CD8-positive, alpha-beta memory T cell (primary cell): ENCODE results near the gene CHD5. TPM values are rescaled to one million over a fixed set of nuclear protein-coding genes. Genes with fewer than 3 reads are reported as not detected.
A peak's percentile ranks its signal among the peaks of the same experiment; 100 is the strongest.

Source experiments
- CTCF ChIA-PET: fragments of 350-600 bp; sonication (Branson Sonifier 250); formaldehyde crosslinking; loops from one replicate; lab custom pipeline; 2021; ENCODE audit warnings: antibody characterized with exemption; lab: Charles Lee
- POLR2A ChIA-PET: fragments of 350-600 bp; sonication (Branson Sonifier 250); formaldehyde crosslinking; loops from one replicate; lab custom pipeline; 2021; ENCODE audit warnings: antibody characterized with exemption; lab: Charles Lee
- DNase-seq, 5 donors: peaks; one replicate each; pipeline versions ENCODE4 v3.0.0 to v3.0.0-alpha.2; 2020 to 2022; ENCODE audit warnings: mixed read lengths in 1 of 5
- H3K27ac ChIP-seq: one replicate; pipeline ENCODE4 v1.7.0; 2013; ENCODE audit warnings: low read depth, mild to moderate bottlenecking, low read length, moderate library complexity
- H3K27me3 ChIP-seq: 2 replicates; pipeline ENCODE4 v1.7.0; 2013; ENCODE audit warnings: low read length, mild to moderate bottlenecking; ENCODE audit not compliant: insufficient read depth, poor library complexity, severe bottlenecking
- H3K36me3 ChIP-seq: 2 replicates; pipeline ENCODE4 v1.7.0; 2013; ENCODE audit warnings: mild to moderate bottlenecking, low read length, moderate library complexity; ENCODE audit not compliant: insufficient read depth
- H3K4me1 ChIP-seq: 2 replicates; pipeline ENCODE4 v1.7.0; 2013; ENCODE audit warnings: mild to moderate bottlenecking, low read length, moderate library complexity; ENCODE audit not compliant: insufficient read depth
- H3K4me3 ChIP-seq: 2 replicates; pipeline ENCODE4 v1.7.0; 2013; ENCODE audit warnings: mild to moderate bottlenecking, low read length
- H3K9me3 ChIP-seq: 2 replicates; pipeline ENCODE4 v1.7.0; 2013; ENCODE audit warnings: mild to moderate bottlenecking, low read length
- H3K27ac Mint-ChIP-seq, 8 donors: one replicate each; pipeline ENCODE4 v1.8.0; 2020 to 2021; ENCODE audit warnings: mixed read lengths in 8 of 8, mild to moderate bottlenecking in 6 of 8, inconsistent platforms in 3 of 8, moderate library complexity in 3 of 8
- H3K27me3 Mint-ChIP-seq, 2 donors: one replicate each; pipeline ENCODE4 v1.8.0; 2020 to 2021; ENCODE audit warnings: mixed read lengths in 2 of 2, mild to moderate bottlenecking in 1 of 2, moderate library complexity in 1 of 2
- H3K36me3 Mint-ChIP-seq, 3 donors: one replicate each; pipeline ENCODE4 v1.8.0; 2020 to 2021; ENCODE audit warnings: mixed read lengths in 3 of 3, inconsistent platforms in 1 of 3, mild to moderate bottlenecking in 1 of 3
- H3K4me1 Mint-ChIP-seq, 3 donors: one replicate each; pipeline ENCODE4 v1.8.0; 2020 to 2021; ENCODE audit warnings: mixed read lengths in 3 of 3, inconsistent platforms in 1 of 3, mild to moderate bottlenecking in 1 of 3
- H3K4me3 Mint-ChIP-seq, 7 donors: one replicate each; pipeline ENCODE4 v1.8.0; 2020 to 2021; ENCODE audit warnings: mixed read lengths in 7 of 7, mild to moderate bottlenecking in 6 of 7, moderate library complexity in 4 of 7, inconsistent platforms in 2 of 7
- H3K9me3 Mint-ChIP-seq, 5 donors: one replicate each; pipeline ENCODE4 v1.8.0; 2020 to 2022; ENCODE audit warnings: mixed read lengths in 5 of 5, mild to moderate bottlenecking in 3 of 5, moderate library complexity in 2 of 5, inconsistent platforms in 1 of 5
- polyA plus RNA-seq: library from polyadenylated mRNA; unstranded; fragments of 300-500 nt; fragmentation: Illumina TruSeq; gene quantifications from one replicate; pipeline ENCODE4 v1.2.3, GENCODE V29; 2021
- total RNA-seq, 2 experiments: library from RNA; stranded (reverse); gene quantifications; one replicate each; pipeline ENCODE4 v1.2.3, GENCODE V29; 2021

Gene CHD5
- total and polyA plus RNA-seq, 3 experiments from 2014 or later, result 0.61 to 0.82 TPM; not detected in 1

DNA sequence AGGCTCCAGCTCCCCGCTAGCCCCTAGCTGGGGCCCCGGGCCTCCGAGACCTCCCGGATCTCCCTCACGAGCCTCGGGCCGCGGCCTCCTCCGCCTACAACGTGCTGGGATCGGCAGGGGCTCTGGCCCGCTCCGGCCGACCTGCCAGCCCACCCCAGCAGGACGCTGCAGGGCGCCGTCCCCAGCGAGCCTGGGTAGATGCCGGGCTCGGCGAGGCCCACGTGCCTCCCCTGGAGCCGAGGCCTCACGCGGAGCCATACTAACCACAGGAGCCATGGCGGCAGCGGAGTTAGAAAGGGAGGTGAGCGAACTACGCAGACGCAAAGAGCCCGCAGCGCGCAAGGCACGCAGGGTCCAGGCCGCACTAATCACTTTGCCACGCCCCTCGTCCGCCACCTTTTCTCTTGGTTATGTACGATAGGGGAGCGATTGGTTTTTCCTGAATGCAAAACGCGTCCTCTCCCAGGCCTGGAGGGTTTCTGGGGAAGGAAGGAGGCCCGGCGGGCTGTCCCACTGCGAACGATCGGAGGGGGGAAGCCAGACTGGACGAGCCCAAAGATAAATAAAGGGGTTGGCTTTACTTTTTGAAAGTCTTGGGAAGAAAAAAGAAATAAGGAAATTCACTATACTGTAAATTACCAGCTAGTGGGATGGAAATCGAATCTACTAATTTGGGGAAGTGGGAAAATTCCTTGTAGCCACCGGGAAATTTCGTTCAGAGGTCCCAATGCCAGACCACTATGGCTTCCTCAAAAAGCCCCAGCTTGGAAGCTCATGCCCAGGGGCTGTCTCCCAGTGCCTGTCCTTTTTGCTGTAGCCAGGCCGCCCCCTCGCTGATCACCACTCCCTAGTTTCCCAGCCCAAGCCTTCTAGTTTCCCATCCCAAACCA is 19.4 kb upstream of the CHD5 start, which contains the start of gene RPL22:
TSS of gene RPL22 (minus strand) at position 298 of the 890 bp plus-strand sequence. CDS start at position 276, 22 bp downstream.
- Histone ChIP-seq H3K36me3 (peaks cover 14% of the 10 kb centered on the region), H3K4me1 (peaks cover 35% of the 10 kb centered on the region), H3K27ac (peak within 1 kb of the TSS; percentile 78), H3K4me3 (peak within 1 kb of the TSS; percentile 57), H3K27me3 (no peaks in the 10 kb centered on the region), H3K9me3 (no peaks in the 10 kb centered on the region)
- ChIA-PET POLR2A (no interaction called here), CTCF (interaction anchor here (0.7 to 1.3 kb wide), 3 partner anchors 9 to 48 kb away, joined by 3 to 5 read pairs (median 3); no protein-coding TSS in a partner anchor)
- Mint-ChIP-seq H3K9me3 (no peaks in the 10 kb centered on the region), H3K27me3 (no peaks in the 10 kb centered on the region), H3K4me1 (peaks cover 40 to 51% (median 50%) of the 10 kb centered on the region in 3 donors), H3K4me3 (peak within 1 kb of the TSS; percentile 86 to 98 (median 88)), H3K27ac (peak within 1 kb of the TSS; percentile 86 to 98 (median 94)), H3K36me3 (peaks cover 0 to 34% (median 13%) of the 10 kb centered on the region in 3 donors)
- peak; percentile 93 to 98 (median 96) for DNase-seq

DNA sequence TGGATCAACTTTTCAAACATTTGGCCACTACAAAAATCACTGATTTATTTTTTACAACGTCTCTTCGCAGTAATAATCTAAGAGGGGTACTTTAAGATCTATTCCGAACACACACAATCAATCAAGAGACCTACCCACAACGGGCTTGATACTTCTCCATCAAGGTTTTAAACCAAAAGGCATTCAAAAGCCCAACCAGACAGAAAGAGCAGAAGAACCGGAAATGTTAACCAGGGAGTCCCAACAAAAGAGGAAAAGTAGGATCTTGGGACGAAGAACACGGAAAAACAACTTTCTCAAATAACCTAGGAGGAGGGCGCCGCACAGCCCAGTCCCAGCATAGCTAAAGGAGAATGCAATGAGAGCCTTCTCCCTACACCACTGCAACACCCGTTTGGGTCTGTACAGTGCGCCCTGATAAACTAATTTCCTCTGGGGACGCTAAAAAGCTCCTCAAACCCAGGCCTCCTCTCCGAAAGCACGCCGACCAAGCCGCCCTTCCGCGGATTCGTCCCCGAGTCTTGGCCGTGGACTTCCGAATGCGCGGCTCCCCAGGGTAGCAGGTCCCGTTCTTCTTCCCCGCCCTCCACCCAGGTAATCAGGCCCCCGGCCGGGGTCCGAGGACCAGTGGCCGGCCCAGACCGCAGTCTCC is 18.7 kb upstream of the CHD5 start:
- Mint-ChIP-seq H3K27ac (peak overlapping the region; percentile 71 to 98 (median 92)), H3K36me3 (peaks cover 0 to 41% (median 13%) of the 10 kb centered on the region in 3 donors), H3K4me3 (peak overlapping the region; percentile 86 to 98 (median 88)), H3K27me3 (no peaks in the 10 kb centered on the region), H3K9me3 (no peaks in the 10 kb centered on the region), H3K4me1 (peaks cover 41 to 53% (median 53%) of the 10 kb centered on the region in 3 donors)
- peaks cover 35% of the 10 kb centered on the region for H3K4me1 ChIP-seq
- H3K36me3 ChIP-seq, result peaks cover 20% of the 10 kb centered on the region
- no peaks in the 10 kb centered on the region for H3K9me3 ChIP-seq
- peak in 1 of 5 donors; percentile 9 for DNase-seq
- ChIA-PET CTCF (interaction anchor here (0.9 to 1.3 kb wide), 3 partner anchors 9 to 49 kb away, joined by 3 to 5 read pairs (median 3); no protein-coding TSS in a partner anchor), POLR2A (no interaction called here)
- H3K27me3 ChIP-seq, result no peaks in the 10 kb centered on the region
- peak overlapping the region; percentile 78 for H3K27ac ChIP-seq
- H3K4me3 ChIP-seq, result peak overlapping the region; percentile 57

DNA sequence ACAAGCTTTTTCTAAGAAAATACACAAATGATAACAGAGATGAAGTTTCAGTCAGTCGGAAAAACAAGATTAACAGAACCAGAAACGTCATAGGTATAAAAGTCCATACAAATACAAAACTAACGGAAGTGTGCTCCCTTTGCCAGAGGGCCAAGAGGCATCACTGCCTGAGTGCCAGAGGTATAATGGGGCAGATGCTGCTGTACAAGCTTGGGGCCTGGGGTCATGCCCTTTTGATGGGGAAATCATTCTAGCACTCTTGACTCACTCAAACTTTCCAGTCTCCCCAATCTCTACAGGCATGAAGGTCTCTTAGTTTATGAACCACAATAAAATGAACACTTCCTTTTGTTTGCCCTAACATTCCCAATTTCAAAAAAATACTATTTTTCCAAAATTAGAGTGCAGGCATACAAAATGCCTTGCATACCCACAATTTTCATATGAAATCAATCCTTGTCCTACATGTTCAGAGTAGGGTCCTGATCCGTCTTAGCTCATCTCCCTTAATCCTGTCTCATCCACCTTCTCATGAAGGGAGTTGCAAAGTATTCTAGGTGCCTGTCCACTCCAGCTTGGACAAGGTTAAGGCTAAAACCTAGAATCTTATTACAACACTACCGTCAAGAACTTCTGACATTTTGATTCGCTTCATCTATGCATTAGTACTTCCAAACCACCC is 17.8 kb upstream of the CHD5 start:
- Mint-ChIP-seq H3K36me3 (peaks cover 2 to 49% (median 13%) of the 10 kb centered on the region in 3 donors), H3K27ac (peak overlapping the region; percentile 71 to 98 (median 92)), H3K4me1 (peaks cover 42 to 56% (median 55%) of the 10 kb centered on the region in 3 donors), H3K4me3 (peak overlapping the region; percentile 86 to 98 (median 88)), H3K27me3 (no peaks in the 10 kb centered on the region), H3K9me3 (no peaks in the 10 kb centered on the region)
- Histone ChIP-seq H3K4me1 (peaks cover 35% of the 10 kb centered on the region), H3K9me3 (no peaks in the 10 kb centered on the region), H3K27ac (peak overlapping the region; percentile 78), H3K27me3 (no peaks in the 10 kb centered on the region), H3K36me3 (peaks cover 24% of the 10 kb centered on the region), H3K4me3 (peak overlapping the region; percentile 57)
- CTCF ChIA-PET, result interaction anchor here (0.9 kb wide), 1 partner anchor 10 kb away, joined by 3 read pairs; no protein-coding TSS in a partner anchor
- DNase-seq, result no peak
- POLR2A ChIA-PET, result no interaction called here

DNA sequence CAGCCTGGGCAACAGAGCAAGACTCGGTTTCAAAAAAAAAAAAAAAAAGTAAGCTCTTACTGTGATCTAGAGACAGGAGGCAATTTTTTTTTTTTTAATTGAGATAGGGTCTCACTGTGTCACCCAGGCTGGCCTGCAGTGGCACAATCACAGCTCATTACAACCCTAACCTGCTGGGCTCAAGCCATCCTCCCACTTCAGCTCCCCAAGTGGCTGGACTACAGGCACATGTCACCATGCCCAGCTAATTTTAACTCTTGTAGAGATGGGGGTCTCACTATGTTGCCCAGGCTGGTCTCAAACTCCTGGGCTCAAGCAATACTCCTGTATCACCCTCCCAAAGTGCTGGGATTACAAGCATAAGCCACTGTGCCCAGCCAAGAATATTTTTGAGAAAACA is 11.8 kb upstream of the CHD5 start:
- Histone ChIP-seq H3K9me3 (no peaks in the 10 kb centered on the region), H3K27ac (no peak overlapping the region), H3K4me3 (no peak overlapping the region), H3K4me1 (peaks cover 5% of the 10 kb centered on the region), H3K27me3 (no peaks in the 10 kb centered on the region), H3K36me3 (peaks cover 63% of the 10 kb centered on the region)
- Mint-ChIP-seq H3K4me3 (no peak overlapping the region), H3K4me1 (peaks cover 22 to 41% (median 31%) of the 10 kb centered on the region in 3 donors), H3K27me3 (no peaks in the 10 kb centered on the region), H3K36me3 (peaks cover 8 to 76% (median 10%) of the 10 kb centered on the region in 3 donors), H3K27ac (no peak overlapping the region), H3K9me3 (no peaks in the 10 kb centered on the region)
- CTCF ChIA-PET, result interaction anchor here (0.7 to 1.0 kb wide), 2 partner anchors 13 to 15 kb away, joined by 3 read pairs; no protein-coding TSS in a partner anchor
- peak in 1 of 5 donors; percentile 8 for DNase-seq
- POLR2A ChIA-PET, result no interaction called here

DNA sequence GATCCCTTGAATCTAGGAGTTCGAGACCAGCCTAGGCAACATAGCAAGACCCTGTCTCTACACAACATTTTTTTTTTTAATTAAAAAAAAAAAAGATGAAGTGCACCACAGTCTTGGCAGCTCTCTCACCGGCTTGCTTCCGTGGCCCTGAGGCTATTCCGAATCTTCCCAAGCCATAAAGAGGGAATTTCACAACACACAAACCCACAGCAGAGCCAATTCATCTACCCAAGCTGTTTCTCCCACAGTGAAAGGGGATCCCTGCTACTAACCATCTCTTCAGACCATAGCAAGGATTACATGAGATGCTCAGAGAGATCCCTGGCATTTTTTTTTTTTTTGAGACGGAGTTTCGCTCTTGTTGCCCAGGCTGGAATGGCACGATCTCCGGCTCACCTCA is 8.3 kb upstream of the CHD5 start:
- H3K27ac ChIP-seq, result no peak overlapping the region
- no peak overlapping the region for H3K4me3 ChIP-seq
- POLR2A ChIA-PET, result no interaction called here
- no peaks in the 10 kb centered on the region for H3K27me3 ChIP-seq
- peaks cover 27 to 42% (median 40%) of the 10 kb centered on the region in 3 donors for H3K4me1 Mint-ChIP-seq
- no peaks in the 10 kb centered on the region for H3K27me3 Mint-ChIP-seq
- H3K4me3 Mint-ChIP-seq, result no peak overlapping the region
- CTCF ChIA-PET, result interaction anchor here (1.2 kb wide), 1 partner anchor 10 kb away, joined by 3 read pairs; no protein-coding TSS in a partner anchor
- H3K9me3 ChIP-seq, result no peaks in the 10 kb centered on the region
- no peaks in the 10 kb centered on the region for H3K9me3 Mint-ChIP-seq
- DNase-seq, result no peak
- peaks cover 45% of the 10 kb centered on the region for H3K36me3 ChIP-seq
- peaks cover 10 to 78% (median 13%) of the 10 kb centered on the region in 3 donors for H3K36me3 Mint-ChIP-seq
- no peaks in the 10 kb centered on the region for H3K4me1 ChIP-seq
- peak overlapping the region in 1 of 8 donors; percentile 91 for H3K27ac Mint-ChIP-seq

DNA sequence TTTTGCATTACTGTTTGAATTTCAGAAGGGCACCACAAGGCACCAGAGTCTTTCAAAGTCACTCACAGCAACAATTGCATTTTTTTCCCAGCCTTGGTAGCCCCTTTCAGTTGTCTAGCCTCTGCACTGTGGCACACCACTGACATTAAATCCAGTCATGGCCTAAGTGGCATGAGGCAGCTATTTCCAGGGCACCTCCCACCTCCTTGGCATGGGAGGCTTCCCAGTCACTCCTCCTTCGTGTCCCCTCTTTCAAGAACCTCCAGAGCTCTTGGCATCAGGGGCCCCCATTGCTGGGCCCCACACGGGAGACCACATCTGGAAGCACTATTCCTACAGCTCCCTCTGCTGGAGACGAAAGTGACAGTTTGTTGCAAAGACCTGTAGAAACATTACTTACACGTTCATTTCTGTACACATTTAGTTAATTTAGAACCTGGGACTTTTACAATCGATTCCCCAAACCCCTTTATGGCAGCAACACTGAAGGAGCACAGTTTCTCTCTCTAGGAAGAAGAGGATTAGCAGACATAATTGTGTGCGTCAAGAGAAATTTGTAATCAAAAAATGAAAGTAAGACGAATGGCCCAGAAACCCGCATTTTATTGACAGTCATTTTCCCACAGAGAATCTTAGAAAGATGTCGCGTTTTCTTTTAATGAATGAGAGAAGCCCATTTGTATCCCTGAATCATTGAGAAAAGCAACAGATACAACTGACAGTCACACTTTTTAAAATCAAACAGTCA is 5.7 kb upstream of the CHD5 start:
- Mint-ChIP-seq H3K36me3 (peaks cover 9 to 59% (median 10%) of the 10 kb centered on the region in 3 donors), H3K9me3 (no peaks in the 10 kb centered on the region), H3K4me1 (peaks cover 34 to 47% (median 47%) of the 10 kb centered on the region in 3 donors), H3K27me3 (peaks cover 8 to 10% of the 10 kb centered on the region in 2 donors), H3K4me3 (no peak overlapping the region), H3K27ac (peak overlapping the region in 2 of 8 donors; percentile 21 to 42)
- H3K27ac ChIP-seq, result no peak overlapping the region
- ChIA-PET CTCF (interaction anchor here (1.1 kb wide), 2 partner anchors 8 to 57 kb away, joined by 3 read pairs; no protein-coding TSS in a partner anchor), POLR2A (no interaction called here)
- no peak for DNase-seq
- no peaks in the 10 kb centered on the region for H3K27me3 ChIP-seq
- no peaks in the 10 kb centered on the region for H3K4me1 ChIP-seq
- no peak overlapping the region for H3K4me3 ChIP-seq
- H3K36me3 ChIP-seq, result peaks cover 28% of the 10 kb centered on the region
- H3K9me3 ChIP-seq, result no peaks in the 10 kb centered on the region

DNA sequence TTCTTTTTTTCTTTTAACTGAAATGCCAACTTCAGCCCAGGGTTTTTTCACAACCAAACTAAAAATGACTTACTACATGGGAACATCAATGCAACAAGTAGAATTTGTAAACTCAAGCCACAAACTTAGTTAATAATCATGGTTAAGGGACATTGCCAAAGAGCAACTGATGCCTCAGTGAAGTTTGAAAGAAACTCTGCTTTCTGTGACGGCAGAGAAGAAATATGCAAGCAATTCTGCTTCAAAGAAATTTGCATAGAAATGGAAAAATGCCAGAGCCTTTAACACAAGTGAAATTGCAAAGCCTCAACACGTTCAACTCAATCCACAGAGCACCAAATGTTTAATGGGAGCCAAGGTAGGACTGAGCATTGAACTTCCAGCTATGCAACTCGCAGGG is 5.0 kb upstream of the CHD5 start:
- Mint-ChIP-seq H3K27ac (no peak overlapping the region), H3K4me1 (peaks cover 35 to 49% (median 47%) of the 10 kb centered on the region in 3 donors), H3K36me3 (peaks cover 8 to 53% (median 9%) of the 10 kb centered on the region in 3 donors), H3K4me3 (no peak overlapping the region), H3K9me3 (no peaks in the 10 kb centered on the region), H3K27me3 (peaks cover 11 to 13% of the 10 kb centered on the region in 2 donors)
- POLR2A ChIA-PET, result no interaction called here
- Histone ChIP-seq H3K27ac (no peak overlapping the region), H3K4me1 (no peaks in the 10 kb centered on the region), H3K27me3 (no peaks in the 10 kb centered on the region), H3K36me3 (peaks cover 22% of the 10 kb centered on the region), H3K4me3 (no peak overlapping the region), H3K9me3 (no peaks in the 10 kb centered on the region)
- DNase-seq, result no peak
- CTCF ChIA-PET, result interaction anchor here (1.1 kb wide), 2 partner anchors 8 to 58 kb away, joined by 3 read pairs; no protein-coding TSS in a partner anchor
